DMS53 treated with DMSO at 0.1 percent for 48 hours (cell line): ENCODE results near the gene OPA3.

ENCODE experiments used
- DNase-seq: peaks from one replicate; lab custom pipeline; 2025; ENCODE audit not compliant: unreplicated experiment; lab: John Stamatoyannopoulos, UW

OPA3 gene

GRCh38 chr19:45598267-45599001 lies 13.8 kb upstream of the OPA3 start:
- no peak for DNase-seq

GRCh38 chr19:45597425-45598111 lies 13.0 kb upstream of the OPA3 start:
- DNase-seq: no peak

DNA sequence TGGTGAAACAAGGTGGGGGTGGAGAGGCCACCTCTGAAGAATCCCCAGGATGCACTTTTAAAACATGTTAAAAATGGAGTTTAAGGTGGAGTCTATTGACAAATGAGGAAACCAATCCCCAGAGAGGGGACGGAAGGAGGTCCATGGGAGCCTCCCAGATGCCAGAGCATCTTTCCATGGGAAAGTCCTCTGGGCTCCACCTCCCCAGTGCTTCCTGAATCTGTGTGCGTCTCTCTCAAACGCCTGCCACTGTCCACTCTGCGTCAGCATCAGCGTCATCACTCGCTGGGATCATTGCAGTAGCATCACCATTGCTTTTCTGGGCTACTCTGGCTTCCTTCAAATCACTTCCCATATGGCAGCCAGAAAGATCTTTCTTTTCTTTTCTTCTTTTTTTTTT lies 11.2 kb upstream of the OPA3 start:
- DNase-seq: no peak

- DNase-seq: no peak
These were observed 8.9 kb upstream of the OPA3 start for GRCh38 chr19:45593520-45593919.

GRCh38 chr19:45592366-45592765 lies 7.8 kb upstream of the OPA3 start:
- no peak for DNase-seq

DNA sequence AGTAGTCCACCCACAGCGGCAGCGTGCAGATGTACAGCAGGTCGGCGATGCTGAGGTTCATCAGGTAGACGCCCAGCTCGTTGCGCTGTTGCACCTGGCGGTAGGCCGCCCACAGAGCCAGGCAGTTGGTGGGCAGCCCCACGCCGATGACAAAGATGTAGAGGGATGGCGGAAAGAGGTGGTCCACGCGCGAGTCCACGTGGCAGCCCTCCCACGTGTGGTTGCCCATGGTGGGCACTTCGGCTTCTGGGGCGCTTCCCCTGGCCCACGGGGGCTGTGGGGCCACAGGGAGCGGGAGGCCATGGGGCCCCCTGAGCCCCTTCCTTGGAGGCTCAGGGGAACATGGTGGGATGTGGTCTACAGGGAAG lies 7.0 kb upstream of the OPA3 start:
- no peak for DNase-seq

DNA sequence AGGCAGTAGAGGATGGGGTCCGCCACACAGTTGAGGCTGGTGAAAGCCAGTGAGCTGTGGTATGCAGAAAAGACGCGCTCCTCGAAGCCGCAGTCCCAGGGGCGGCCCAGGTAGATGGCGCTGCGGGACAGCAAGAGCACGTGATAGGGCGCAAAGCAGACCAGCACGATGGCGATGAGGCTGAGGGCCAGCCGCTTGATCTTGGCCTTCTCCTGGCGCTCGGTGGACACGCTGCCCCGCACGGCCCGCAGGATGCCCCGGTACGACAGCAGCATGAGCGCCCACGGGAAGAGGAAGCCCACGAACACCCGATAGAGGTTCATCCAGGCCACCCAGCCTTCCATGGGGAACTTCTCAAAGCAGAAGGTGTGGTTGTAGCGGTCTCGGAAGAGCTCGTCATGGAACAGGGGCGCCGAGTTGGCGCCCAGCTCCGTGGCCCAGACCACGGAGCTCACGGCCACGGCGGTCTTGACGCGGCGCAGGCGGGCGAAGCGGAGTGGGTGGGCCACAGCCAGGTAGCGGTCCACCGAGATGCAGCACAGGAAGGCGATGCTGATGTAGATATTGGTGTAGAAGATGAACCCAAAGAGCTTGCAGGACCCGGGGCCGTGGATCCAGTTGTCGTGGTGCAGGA lies 6.5 kb upstream of the OPA3 start:
- DNase-seq: peak; percentile 53

- DNase-seq: no peak
These were observed 5.8 kb upstream of the OPA3 start for GRCh38 chr19:45590300-45591003.

GRCh38 chr19:45589768-45590167 lies 5.2 kb upstream of the OPA3 start:
- no peak for DNase-seq

- DNase-seq: no peak
These were observed 3.3 kb upstream of the OPA3 start for GRCh38 chr19:45587873-45588272.

GRCh38 chr19:45585158-45585577 lies 566 bp upstream of the OPA3 start:
- DNase-seq: no peak

DNA sequence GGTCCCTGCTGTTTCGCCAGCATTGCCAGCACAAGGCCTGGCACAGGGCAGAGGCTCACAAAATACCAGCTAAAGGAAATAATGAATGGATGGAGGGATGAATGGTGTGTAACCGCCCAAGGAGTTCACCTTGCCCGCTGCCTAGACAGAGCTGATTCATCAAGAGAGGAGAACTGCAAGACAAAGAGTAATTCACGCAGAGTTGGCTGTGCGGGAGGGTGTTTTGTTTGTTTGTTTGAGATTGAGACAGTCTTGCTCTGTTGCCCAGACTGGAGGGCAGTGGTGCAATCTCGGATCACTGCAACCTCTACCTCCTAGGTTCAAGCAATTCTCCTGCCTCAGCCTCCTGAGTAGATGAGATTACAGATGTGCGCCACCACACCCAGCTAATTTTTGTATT lies 3.0 kb downstream of the OPA3 start:
- no peak for DNase-seq

DNA sequence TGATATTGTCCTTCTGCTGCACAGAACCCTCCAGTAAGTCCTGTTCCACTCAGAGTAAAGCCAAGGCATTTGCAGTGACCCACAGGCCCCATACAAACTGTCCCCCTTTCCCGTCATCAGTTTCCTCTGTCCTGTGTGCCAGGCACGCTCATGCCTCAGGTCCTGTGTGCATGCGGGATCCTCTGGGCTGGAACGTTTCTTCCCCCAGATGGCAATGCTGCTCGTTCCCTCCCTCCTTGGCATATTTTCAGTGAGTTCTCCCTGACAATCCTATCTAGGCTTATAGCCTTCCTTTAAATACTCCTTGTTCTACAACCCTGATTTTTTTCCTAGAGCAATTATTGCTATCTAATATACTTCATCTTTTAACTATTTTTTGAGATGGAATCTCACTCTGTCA lies 5.7 kb downstream of the OPA3 start:
- no peak for DNase-seq

DNA sequence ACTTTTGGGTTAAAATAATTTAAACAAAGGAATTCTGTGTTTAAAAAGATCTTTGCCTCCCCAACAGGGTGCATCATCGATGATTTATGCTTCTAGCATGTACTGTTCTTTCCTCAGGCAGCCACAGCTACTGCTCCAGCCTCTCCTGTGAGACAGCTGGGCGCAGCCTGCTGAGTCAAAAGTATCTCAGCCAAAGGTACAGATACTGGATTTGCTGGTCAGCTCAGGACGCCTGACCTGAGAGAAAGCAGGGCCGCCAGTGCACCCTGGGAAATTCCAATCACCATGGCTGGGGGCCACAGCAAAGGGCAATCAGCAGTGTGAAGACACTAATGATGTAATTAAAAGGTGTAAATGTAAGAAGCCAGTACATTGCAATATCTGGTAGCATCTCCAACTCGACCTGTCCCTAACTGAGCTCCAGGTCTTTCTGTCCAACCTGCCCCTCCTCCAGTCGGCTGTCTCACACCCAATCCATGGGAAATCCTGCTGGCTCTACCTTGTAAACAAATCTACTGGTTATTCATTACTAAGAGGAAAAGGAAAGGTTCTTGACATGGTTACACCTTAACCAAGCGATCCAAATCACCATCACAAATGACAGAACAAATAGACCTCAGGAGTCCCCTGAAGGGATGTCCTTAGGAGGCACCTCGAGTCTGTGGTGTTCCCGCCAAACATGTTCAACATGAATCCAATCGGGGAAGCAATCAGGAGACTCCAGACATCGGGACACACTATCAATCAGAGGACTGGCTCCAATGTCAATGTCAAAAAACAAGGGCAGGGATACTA lies 7.3 kb downstream of the OPA3 start:
- no peak for DNase-seq

- DNase-seq: no peak
These were observed 7.9 kb downstream of the OPA3 start for GRCh38 chr19:45576682-45577081.

- DNase-seq: no peak
These were observed 9.4 kb downstream of the OPA3 start for GRCh38 chr19:45575216-45575615.

GRCh38 chr19:45574526-45574925 lies 10.1 kb downstream of the OPA3 start:
- DNase-seq: no peak

DNA sequence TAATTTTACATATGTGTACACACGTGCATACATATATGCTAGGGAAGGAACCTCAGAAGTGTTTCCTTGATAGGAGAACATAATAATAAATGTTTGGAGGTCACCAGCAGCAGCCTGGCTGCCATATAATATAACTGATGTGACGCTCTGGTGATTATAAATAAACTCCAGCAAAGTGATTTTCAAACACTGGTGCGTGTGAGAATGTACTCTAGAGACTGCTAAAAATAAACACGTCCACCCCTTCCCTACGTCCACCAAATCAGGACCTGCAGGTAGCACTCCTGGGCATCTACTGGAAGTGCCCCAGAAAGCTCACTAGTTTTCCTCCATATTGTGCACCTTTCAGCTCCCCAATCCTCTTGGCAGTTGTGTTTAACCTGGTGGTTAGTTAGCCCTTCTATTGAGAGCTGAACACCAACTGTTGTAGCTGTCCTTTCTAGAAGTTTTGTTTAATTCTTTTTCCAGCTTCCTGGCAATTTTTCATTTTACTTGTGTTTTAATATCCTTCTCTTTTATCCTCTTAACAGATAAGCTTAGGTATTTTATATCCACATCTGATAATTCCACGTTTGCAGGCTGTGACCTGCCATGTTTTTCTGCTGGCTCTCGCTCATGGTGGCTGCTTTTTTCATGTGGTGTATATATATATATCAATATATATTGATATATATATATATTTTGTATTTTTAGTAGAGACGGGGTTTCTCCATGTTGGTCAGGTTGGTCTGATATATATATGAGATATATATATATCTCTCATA lies 13.0 kb downstream of the OPA3 start:
- no peak for DNase-seq

- no peak for DNase-seq
These were observed 14.8 kb downstream of the OPA3 start for GRCh38 chr19:45569619-45570421.
